NT2/D1 (cell line): ENCODE measurements around the gene SEMG1.

Source experiments
- SUZ12 ChIP-seq: IDR thresholded peaks from 2 replicates; pipeline ENCODE4 v1.6.1; 2011; ENCODE audit not compliant: insufficient read length, insufficient read depth; ENCODE audit errors: extremely low read depth
- YY1 ChIP-seq: IDR thresholded peaks from 2 replicates; pipeline ENCODE4 v1.6.1; 2011; ENCODE audit not compliant: insufficient read length, insufficient read depth
- ZNF274 ChIP-seq: IDR thresholded peaks from 2 replicates; pipeline ENCODE4 v1.6.1; 2011; ENCODE audit warnings: mild to moderate bottlenecking, low read depth, low read length

GRCh38 chr20:45235995-45236394, 29.2 kb downstream of the SEMG1 start:
- TF ChIP-seq YY1 (no peak), ZNF274 (no peak), SUZ12 (no peak)
